ENCODE measurements around the gene NR4A1. TPM values are rescaled to one million over a fixed set of nuclear protein-coding genes. Genes with fewer than 3 reads are reported as not detected.

The NR4A1 gene
- 4.4 and 6.4 TPM in 2 replicates for total RNA-seq

- intact Hi-C loops (cut with micrococcal nuclease), result loop anchor here (1.0 kb wide), 5 partner anchors 14 to 955 kb away; partner anchors contain the start of genes ATG101 and EIF4B
Observed at GRCh38 chr12:52050758-52051541, at the start of gene NR4A1. Gene NR4A1 (plus strand): TSS chr12:52051442. CDS start chr12:52054329, 2,887 bp downstream.

- intact Hi-C loops (cut with micrococcal nuclease), result no loop called here
Observed at GRCh38 chr12:52003016-52003550, 48.2 kb upstream of the NR4A1 start.

GRCh38 chr12:52003591-52003990, 47.7 kb upstream of the NR4A1 start:
- intact Hi-C loops (cut with micrococcal nuclease), result no loop called here

- intact Hi-C loops (cut with micrococcal nuclease), result no loop called here
Observed at GRCh38 chr12:52004042-52004648, 47.1 kb upstream of the NR4A1 start.

GRCh38 chr12:52005218-52005902, 45.9 kb upstream of the NR4A1 start:
- intact Hi-C loops (cut with micrococcal nuclease), result no loop called here

- intact Hi-C loops (cut with micrococcal nuclease), result no loop called here
Observed at GRCh38 chr12:52005903-52006703, 45.1 kb upstream of the NR4A1 start.

- intact Hi-C loops (cut with micrococcal nuclease), result loop anchor here (1.0 kb wide), 1 partner anchor 17 kb away; no protein-coding TSS in a partner anchor
Observed at GRCh38 chr12:52006726-52007157, 44.5 kb upstream of the NR4A1 start, which contains the start of gene TAMALIN. Gene TAMALIN (plus strand): TSS chr12:52006946. CDS start chr12:52007020, 74 bp downstream.

GRCh38 chr12:52007158-52007921, 43.9 kb upstream of the NR4A1 start:
- intact Hi-C loops (cut with micrococcal nuclease), result loop anchor here (1.0 kb wide), 1 partner anchor 16 kb away; no protein-coding TSS in a partner anchor

- intact Hi-C loops (cut with micrococcal nuclease), result loop anchor here (1.0 kb wide), 1 partner anchor 15 kb away; no protein-coding TSS in a partner anchor
Observed at GRCh38 chr12:52007982-52008510, 43.2 kb upstream of the NR4A1 start.

- intact Hi-C loops (cut with micrococcal nuclease), result no loop called here
Observed at GRCh38 chr12:52009081-52009751, 42.0 kb upstream of the NR4A1 start.

GRCh38 chr12:52010152-52010622, 41.1 kb upstream of the NR4A1 start:
- intact Hi-C loops (cut with micrococcal nuclease), result no loop called here

- intact Hi-C loops (cut with micrococcal nuclease), result no loop called here
Observed at GRCh38 chr12:52010692-52011601, 40.3 kb upstream of the NR4A1 start.

GRCh38 chr12:52011602-52012214, 39.5 kb upstream of the NR4A1 start:
- intact Hi-C loops (cut with micrococcal nuclease), result no loop called here

GRCh38 chr12:52013626-52014310, 37.5 kb upstream of the NR4A1 start:
- intact Hi-C loops (cut with micrococcal nuclease), result no loop called here

GRCh38 chr12:52014567-52015530, 36.4 kb upstream of the NR4A1 start:
- intact Hi-C loops (cut with micrococcal nuclease), result no loop called here
